AG10803 (cell line): Measurements from ENCODE around the gene IER5L.
"Not testable (repeated sequence)": the region's sequence is repeated elsewhere in the genome, so short reads cannot be mapped to it uniquely, and the experiment has no call there.

ENCODE experiments used
- DNase-seq: peaks from one replicate; pipeline ENCODE4 v3.0.0; 2010; ENCODE audit warnings: low read depth
- H3K4me3 ChIP-seq: 2 replicates; pipeline ENCODE4 v1.5.1; 2011; ENCODE audit warnings: mild to moderate bottlenecking, low read length, control low read depth
- TF ChIP-seq, protein P1 (sequence below): conservative IDR thresholded peaks from 2 replicates; pipeline ENCODE4 v1.5.1; 2011; ENCODE audit warnings: mild to moderate bottlenecking, low read length, control low read depth, inconsistent platforms

The IER5L gene

DNA sequence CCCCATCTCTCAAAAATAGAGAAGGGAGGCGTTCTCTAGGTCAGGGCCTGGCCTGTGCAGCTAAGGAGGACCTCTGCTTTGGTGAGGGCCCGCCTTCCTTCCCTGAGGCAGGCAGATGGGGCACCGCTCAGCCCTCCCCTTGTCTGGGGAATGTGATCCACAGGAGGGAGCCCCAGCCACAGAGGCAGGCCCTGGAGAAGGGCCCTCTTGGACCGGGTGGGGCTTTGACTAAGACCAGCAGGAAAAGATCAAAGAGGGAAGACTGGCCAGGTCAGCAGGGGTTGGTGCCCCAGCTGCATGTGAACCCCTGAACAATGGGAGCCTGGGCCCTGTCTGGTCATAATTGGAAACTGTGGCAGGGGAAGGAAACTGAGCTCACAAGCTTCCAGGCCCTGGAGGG lies 45.0 kb downstream of the IER5L start:
- TF ChIP-seq, protein P1, sequence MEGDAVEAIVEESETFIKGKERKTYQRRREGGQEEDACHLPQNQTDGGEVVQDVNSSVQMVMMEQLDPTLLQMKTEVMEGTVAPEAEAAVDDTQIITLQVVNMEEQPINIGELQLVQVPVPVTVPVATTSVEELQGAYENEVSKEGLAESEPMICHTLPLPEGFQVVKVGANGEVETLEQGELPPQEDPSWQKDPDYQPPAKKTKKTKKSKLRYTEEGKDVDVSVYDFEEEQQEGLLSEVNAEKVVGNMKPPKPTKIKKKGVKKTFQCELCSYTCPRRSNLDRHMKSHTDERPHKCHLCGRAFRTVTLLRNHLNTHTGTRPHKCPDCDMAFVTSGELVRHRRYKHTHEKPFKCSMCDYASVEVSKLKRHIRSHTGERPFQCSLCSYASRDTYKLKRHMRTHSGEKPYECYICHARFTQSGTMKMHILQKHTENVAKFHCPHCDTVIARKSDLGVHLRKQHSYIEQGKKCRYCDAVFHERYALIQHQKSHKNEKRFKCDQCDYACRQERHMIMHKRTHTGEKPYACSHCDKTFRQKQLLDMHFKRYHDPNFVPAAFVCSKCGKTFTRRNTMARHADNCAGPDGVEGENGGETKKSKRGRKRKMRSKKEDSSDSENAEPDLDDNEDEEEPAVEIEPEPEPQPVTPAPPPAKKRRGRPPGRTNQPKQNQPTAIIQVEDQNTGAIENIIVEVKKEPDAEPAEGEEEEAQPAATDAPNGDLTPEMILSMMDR, result no peak
- H3K4me3 ChIP-seq, result no peak overlapping the region
- no peak for DNase-seq

DNA sequence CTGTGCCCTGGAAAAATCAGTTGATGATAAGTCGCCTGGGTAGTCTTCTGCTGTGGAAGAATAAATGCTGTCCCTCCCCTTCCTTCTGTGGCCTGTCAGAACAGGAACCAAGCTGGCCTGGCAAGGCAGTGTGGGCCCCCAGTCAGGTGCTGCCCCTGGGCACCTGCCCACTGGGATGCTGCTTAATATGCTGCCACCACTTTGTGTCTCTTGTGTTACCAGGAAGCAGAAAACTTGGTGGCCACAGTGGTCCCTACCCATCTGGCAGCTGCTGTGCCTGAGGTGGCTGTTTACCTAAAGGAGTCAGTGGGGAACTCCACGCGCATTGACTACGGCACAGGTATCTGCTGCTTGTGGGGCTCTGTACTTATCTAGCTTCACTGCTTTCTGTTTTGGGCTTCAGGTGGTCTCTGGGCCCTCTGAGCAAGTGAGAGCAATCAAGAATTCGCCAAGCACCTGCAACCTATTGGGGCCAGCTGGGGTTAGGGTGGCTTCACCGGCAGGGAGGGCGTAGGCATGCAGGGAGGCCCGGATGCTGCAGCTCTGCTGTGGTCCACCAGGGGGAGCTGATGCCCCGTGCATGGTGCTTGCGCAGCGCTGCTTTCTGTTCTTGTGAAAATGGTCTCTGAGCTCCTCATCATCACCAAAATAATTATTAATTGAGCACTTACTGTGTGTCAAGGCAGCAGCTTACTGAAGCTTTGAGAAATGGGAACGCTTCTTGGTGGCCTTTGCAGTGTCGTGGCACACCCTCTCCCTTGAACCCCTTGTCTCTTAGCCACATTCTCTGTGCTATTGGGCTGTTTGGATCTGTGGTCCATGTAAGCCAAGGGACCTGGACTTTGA lies 46.5 kb downstream of the IER5L start:
- H3K4me3 ChIP-seq, result no peak overlapping the region
- peak; percentile 59 for DNase-seq
- TF ChIP-seq, protein P1, result peak; percentile 99

DNA sequence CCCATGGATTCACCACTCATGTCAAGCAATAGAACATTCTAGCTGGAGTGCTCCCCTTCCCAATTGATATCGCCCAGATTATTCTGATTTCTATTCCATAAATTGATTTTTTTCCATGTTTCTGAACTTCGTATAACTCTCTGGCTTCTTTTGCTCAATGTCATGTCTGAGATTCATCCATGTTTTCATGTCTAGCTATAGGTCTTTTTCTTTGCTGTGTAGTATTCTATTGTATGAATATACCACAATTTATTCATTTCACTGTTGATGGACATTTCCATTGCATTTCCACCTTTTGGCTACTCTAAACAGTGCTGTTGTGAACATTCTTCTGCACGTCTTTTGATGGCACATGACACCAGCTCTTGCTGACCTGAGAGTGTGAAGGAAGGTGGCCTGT lies 47.3 kb downstream of the IER5L start:
- TF ChIP-seq, protein P1, result no peak
- H3K4me3 ChIP-seq, result no peak overlapping the region
- no peak for DNase-seq

DNA sequence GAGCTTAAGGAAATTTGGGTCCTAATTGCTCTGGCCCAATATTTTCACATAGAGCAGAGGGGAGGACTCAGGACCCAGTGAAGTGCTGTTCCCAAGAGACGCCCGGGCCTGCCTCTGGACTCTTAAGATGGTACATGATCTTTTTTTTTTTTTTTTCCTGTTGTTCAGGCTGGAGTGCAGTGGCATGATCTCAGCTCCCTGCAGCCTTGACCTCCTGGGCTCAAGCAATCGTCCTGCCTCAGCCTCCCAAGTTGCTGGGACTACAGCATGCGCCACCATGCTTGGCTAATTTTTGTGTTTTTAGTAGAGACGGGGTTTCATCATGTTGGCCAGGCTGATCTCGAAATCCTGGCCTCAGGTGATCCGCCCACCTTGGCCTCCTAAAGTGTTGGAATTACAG lies 47.8 kb downstream of the IER5L start:
- not testable (repeated sequence) for H3K4me3 ChIP-seq, DNase-seq

DNA sequence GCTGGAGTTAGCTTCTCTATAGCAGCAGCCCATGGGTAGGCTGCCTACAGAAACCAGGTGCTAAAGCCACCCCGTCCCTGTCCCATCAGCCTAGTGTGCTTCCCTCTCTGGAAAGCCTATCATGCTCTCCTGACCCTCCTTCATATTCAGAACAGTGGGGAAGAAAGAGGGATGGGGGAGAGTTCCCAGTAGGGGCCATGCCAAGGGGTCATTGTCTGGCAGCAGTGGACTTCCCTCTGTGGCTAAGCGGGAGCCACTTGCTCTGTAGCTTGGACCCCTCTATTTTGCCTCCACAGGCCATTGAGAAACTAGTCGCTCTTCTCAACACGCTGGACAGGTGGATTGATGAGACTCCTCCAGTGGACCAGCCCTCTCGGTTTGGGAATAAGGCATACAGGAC lies 49.4 kb downstream of the IER5L start:
- TF ChIP-seq, protein P1, result no peak
- no peak overlapping the region for H3K4me3 ChIP-seq
- DNase-seq, result no peak

DNA sequence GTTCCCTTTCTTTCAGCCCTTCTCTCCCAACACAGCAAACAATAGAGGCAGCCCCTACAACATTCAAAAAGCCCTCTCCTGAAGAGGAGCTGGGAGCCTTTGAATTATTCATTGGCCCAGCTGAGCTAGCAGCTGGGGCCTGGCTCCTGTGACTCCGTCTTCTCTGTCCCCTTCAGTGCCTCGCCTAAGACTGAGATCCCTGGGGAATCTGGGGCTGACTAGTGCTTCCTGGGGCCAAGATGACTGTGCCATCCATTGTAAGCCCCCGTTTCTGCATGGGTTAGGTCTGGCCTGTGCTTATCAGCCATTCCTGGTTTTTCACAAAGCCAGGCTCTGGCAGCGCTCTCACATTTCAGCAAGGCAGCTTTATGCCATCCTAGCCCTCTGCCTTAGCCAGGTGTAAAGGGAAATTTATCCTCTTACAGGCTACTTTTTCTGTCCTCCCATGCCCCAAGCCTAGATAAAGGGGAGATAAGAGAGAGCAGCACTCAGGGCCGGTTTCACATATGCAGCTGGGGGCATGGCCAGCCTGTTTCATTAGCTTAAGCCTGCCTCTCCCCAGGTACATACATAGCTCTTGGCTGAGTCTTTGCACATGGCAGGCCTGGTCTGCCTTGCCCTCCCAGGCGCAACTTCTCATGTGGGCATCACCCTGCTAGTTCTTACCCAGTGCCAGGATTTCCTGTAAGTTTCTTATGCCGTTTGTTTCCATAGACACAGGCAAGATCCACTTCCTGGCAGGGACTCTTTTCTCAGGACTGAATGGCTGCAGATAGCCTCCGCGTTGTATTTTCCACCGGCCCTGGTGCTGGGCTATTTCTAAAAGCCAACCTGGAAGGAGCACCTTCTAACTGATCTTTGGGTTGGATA lies 51.1 kb downstream of the IER5L start:
- no peak overlapping the region for H3K4me3 ChIP-seq
- TF ChIP-seq, protein P1, result no peak
- DNase-seq, result no peak
